ENCODE data around the gene GCLM. TPM values are rescaled to one million over a fixed set of nuclear protein-coding genes. Genes with fewer than 3 reads are reported as not detected.
"Not testable (repeated sequence)": the region's sequence is repeated elsewhere in the genome, so short reads cannot be mapped to it uniquely, and the experiment has no call there.

The GCLM gene, protein sequence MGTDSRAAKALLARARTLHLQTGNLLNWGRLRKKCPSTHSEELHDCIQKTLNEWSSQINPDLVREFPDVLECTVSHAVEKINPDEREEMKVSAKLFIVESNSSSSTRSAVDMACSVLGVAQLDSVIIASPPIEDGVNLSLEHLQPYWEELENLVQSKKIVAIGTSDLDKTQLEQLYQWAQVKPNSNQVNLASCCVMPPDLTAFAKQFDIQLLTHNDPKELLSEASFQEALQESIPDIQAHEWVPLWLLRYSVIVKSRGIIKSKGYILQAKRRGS
- total RNA-seq: 8.1 TPM

DNA sequence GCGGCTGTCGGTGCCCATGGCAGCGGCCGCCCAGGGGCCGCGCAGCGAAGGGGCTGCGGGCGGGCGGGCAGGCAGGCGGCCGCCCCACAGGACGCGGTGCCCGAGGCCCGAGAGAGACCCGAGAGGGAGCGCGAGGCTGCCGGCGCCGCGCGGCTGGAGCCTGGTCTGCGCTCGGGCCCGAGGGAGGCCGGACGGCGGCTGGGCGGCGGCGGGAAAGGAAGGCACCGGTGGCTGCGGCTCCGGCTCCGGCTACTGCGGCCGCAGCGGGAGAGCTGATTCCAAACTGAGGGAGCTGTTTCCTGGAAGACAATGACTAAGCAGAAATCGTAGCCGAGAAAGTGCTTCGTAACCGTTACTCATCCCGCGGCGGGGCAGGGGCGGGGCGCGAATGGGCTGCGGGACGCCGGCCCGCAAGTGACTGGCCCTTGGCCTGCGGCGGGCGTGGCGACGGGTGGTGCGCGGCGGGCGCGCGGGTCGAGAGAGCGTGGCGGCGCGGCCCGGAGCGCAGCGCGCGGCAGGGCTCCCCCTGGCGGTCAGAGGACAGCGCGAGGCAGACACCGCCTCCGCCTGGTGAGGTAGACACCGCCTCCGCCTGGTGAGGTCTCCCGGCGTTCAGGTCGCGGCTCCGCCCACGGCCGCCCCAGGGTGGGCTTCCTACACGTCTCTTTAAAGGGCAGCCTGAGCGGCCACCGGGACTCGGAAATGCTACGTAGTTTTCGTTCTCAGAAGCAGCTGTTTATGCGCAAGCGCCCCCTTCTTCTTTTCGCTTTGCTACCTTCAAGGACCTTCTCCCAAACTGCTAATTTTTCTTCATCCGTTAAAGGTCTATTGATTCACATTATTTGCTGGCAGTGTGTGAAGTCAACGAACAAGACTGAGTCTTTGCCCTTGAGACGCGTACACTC lies at the start of gene GCLM:
Gene GCLM, minus strand, starts transcription at position 285 of the 905 bp plus-strand sequence. Its CDS starts 267 bp downstream, at position 18.
- intact Hi-C loops (cut with DNase I): no loop called here
- TF ChIP-seq, protein P1, sequence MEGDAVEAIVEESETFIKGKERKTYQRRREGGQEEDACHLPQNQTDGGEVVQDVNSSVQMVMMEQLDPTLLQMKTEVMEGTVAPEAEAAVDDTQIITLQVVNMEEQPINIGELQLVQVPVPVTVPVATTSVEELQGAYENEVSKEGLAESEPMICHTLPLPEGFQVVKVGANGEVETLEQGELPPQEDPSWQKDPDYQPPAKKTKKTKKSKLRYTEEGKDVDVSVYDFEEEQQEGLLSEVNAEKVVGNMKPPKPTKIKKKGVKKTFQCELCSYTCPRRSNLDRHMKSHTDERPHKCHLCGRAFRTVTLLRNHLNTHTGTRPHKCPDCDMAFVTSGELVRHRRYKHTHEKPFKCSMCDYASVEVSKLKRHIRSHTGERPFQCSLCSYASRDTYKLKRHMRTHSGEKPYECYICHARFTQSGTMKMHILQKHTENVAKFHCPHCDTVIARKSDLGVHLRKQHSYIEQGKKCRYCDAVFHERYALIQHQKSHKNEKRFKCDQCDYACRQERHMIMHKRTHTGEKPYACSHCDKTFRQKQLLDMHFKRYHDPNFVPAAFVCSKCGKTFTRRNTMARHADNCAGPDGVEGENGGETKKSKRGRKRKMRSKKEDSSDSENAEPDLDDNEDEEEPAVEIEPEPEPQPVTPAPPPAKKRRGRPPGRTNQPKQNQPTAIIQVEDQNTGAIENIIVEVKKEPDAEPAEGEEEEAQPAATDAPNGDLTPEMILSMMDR (IDR thresholded peaks at IDR 0.05): peak; percentile 44 to 82 (median 53)
- peak in 1 of 2 donors; percentile 57 for TF ChIP-seq POLR2AphosphoS5 (IDR thresholded peaks at IDR 0.05; ENCODE audit: insufficient read depth in 1 of 2, low read depth in 1 of 2)
- peak in 1 of 2 donors; percentile 25 for TF ChIP-seq POLR2A (IDR thresholded peaks at IDR 0.05)

DNA sequence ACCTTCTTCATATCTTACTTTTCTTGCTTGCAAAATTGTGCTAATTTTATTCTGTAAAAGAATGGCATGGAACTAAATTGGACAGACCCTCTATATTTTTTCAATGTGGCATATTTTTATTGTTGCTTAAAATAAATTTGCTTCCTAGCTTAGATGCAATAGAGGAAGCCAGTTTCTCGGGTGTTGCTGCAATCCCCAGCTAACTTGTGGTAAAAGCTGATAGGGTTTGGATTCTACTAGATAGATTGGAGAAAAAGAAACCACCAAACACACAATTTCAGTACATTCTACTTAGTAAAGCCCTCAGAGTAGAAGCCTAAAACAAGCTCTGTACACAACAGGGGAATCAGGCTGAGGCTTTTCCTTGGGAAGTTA lies 49.5 kb upstream of the GCLM start:
- intact Hi-C loops (cut with DNase I): no loop called here
- H3K4me3 ChIP-seq: no peak overlapping the region
- H3K4me1 ChIP-seq: peaks cover 18% of the 10 kb centered on the region
- no peaks in the 10 kb centered on the region for H3K27me3 ChIP-seq
- no peaks in the 10 kb centered on the region for H3K9me3 ChIP-seq
- no peak overlapping the region for H3K27ac ChIP-seq
- DNase-seq (ENCODE audit: extremely low spot score in 2 of 2): no peak
- TF ChIP-seq POLR2A (IDR thresholded peaks at IDR 0.05) (no peak), POLR2AphosphoS5 (IDR thresholded peaks at IDR 0.05; ENCODE audit: insufficient read depth in 1 of 2, low read depth in 1 of 2) (no peak)
- TF ChIP-seq, protein P1 (IDR thresholded peaks at IDR 0.05): no peak
- no peaks in the 10 kb centered on the region for H3K36me3 ChIP-seq

More for the DNA sequence above, at the start of gene GCLM:
- no peaks in the 10 kb centered on the region for H3K27me3 ChIP-seq
- H3K9me3 ChIP-seq: no peaks in the 10 kb centered on the region
- H3K27ac ChIP-seq: peak within 1 kb of the TSS; percentile 80
- H3K4me3 ChIP-seq: peak within 1 kb of the TSS; percentile 88 to 96
- peaks cover 20% of the 10 kb centered on the region for H3K4me1 ChIP-seq
- no peaks in the 10 kb centered on the region for H3K36me3 ChIP-seq
- DNase-seq (ENCODE audit: extremely low spot score in 2 of 2): peak in 1 of 2 donors; percentile 92

DNA sequence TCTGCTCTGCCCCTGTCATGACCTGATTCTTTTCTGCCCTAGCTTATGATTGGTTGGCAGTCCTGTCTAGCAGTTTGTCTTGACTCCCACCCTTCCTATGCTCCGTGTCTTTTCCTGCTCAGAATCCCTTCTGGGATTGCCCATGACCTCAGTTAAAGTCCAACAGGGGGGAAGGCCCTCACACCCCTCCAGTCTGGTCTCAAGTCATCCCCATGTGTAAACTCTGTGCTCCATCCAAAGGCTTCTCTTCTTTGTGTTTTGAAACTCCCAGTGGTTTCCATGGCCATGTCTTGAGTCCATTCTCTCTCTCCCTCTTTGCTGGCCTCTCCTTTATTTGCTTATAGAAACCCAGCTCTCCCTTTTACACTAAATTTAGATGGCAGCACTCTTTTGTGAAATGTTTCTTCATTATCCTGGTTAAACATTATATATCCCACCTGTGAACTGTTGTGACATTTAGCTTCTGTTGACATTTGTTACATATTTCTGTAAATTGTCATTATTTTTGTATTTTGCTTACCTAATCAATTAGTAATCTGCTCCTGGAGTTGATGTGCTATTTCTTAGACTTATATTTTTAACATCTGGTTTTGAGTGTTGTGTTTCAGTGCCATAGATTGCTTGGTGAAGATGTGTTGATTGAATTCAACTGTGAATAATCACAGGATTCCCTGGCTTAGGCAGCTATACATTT lies 48.9 kb upstream of the GCLM start:
- H3K36me3 ChIP-seq: no peaks in the 10 kb centered on the region
- DNase-seq (ENCODE audit: extremely low spot score in 2 of 2): no peak
- H3K4me1 ChIP-seq: peaks cover 17% of the 10 kb centered on the region
- H3K4me3 ChIP-seq: no peak overlapping the region
- intact Hi-C loops (cut with DNase I): no loop called here
- no peaks in the 10 kb centered on the region for H3K9me3 ChIP-seq
- TF ChIP-seq POLR2A (IDR thresholded peaks at IDR 0.05) (no peak), POLR2AphosphoS5 (IDR thresholded peaks at IDR 0.05; ENCODE audit: insufficient read depth in 1 of 2, low read depth in 1 of 2) (no peak)
- TF ChIP-seq, protein P1 (IDR thresholded peaks at IDR 0.05): no peak
- H3K27ac ChIP-seq: no peak overlapping the region
- no peaks in the 10 kb centered on the region for H3K27me3 ChIP-seq

DNA sequence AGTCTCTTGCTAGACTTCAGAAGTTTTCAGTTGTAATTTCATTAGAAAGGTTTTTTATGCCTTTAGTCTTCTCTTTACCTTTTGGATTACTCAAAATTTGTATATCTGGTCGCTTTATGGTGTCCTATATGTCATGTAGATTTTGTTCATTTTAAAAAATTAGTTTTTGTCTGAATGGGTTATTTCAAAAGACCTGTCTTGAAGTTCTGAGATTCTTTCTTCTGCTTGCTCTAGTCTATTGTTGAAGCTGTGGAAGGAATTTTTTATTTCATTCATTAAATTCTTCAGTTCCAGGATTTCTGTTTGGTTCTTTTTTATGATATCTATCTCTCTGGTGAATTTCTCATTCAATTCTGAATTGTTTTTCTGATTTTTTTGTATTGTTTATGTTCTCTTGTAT lies 46.5 kb upstream of the GCLM start:
- Histone ChIP-seq H3K27me3 (no peaks in the 10 kb centered on the region), H3K4me1 (peaks cover 4% of the 10 kb centered on the region), H3K4me3 (no peak overlapping the region), H3K9me3 (no peaks in the 10 kb centered on the region), H3K36me3 (no peaks in the 10 kb centered on the region), H3K27ac (no peak overlapping the region)
- no peak for DNase-seq (ENCODE audit: extremely low spot score in 2 of 2)
- TF ChIP-seq, protein P1 (IDR thresholded peaks at IDR 0.05): no peak
- no peak for TF ChIP-seq POLR2AphosphoS5 (IDR thresholded peaks at IDR 0.05; ENCODE audit: insufficient read depth in 1 of 2, low read depth in 1 of 2)
- no peak for TF ChIP-seq POLR2A (IDR thresholded peaks at IDR 0.05)
- intact Hi-C loops (cut with DNase I): no loop called here

DNA sequence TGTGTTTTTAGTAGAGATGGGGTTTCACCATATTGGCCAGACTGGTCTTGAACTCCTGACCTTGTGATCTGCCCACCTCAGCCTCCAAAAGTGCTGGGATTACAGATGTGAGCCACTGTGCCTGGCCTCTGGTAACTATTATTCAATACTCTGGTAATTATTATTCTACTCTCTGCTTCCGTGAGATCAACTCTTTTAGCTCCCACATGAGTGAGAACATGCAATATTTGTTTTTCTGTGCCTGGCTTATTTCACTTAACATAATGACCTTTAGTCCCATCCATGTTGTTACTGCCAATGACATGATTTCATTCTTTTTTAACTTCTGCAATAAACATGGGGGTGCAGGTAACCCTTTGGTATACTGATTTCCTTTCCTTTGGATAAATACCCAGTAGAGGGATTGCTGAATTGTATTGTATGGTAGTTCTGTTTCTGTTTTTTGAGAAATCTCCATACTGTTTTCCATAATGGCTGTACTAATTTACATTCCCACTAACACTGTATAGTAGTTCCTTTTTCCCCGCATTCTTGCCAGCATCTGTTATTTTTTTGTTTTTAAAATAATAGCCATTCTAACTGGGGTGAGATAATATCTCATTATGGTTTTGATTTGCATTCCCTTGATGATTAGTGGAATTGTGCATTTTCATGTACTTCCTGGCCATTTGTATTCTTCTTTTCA lies 37.9 kb upstream of the GCLM start:
- H3K4me3 ChIP-seq; intact Hi-C loops (cut with DNase I); H3K27me3 ChIP-seq; H3K9me3 ChIP-seq; H3K36me3 ChIP-seq; DNase-seq (ENCODE audit: extremely low spot score in 2 of 2); H3K27ac ChIP-seq; H3K4me1 ChIP-seq: not testable (repeated sequence)

All from vagina (tissue), 2 donors.